ENCODE measurements around the gene PUS10. TPM values are rescaled to one million over a fixed set of nuclear protein-coding genes. Genes with fewer than 3 reads are reported as not detected.
A peak's percentile ranks its signal among the peaks of the same experiment; 100 is the strongest.

The PUS10 gene
- total RNA-seq, 2 experiments from 2014 or later, result 2.0 to 2.6 TPM

- Mint-ChIP-seq H3K36me3 (ENCODE audit: low read depth) (peaks cover 61% of the 10 kb centered on the region), H3K4me3 (no peak overlapping the region), H3K9me3 (no peaks in the 10 kb centered on the region), H3K27me3 (no peaks in the 10 kb centered on the region), H3K27ac (no peak overlapping the region), H3K4me1 (ENCODE audit: low read depth) (peaks cover 22% of the 10 kb centered on the region)
- ChIA-PET POLR2A (no interaction called here), CTCF (no interaction called here)
- Histone ChIP-seq H3K27ac (ENCODE audit: low read depth in 1 of 2, low read length in 2 of 2) (no peak overlapping the region), H3K9me3 (ENCODE audit: control insufficient read depth in 1 of 2, insufficient read depth in 1 of 2, low read length in 2 of 2) (no peaks in the 10 kb centered on the region), H3K4me1 (ENCODE audit: insufficient read depth, low read length) (peaks cover 8% of the 10 kb centered on the region), H3K4me3 (ENCODE audit: low read length) (no peak overlapping the region), H3K36me3 (ENCODE audit: insufficient read depth, low read length) (peaks cover 39% of the 10 kb centered on the region), H3K27me3 (ENCODE audit: control insufficient read depth in 1 of 2, insufficient read depth in 2 of 2, low read length in 2 of 2) (no peaks in the 10 kb centered on the region)
- ATAC-seq (ENCODE audit: poor library complexity) (no peak), DNase-seq (no peak)
- no peak for TF ChIP-seq CTCF (IDR thresholded peaks at IDR 0.05)
- intact Hi-C loops (cut with DNase I, micrococcal nuclease), result no loop called here
Observed at GRCh38 chr2:61045999-61046398, 27.9 kb upstream of the PUS10 start.

GRCh38 chr2:61045226-61045625, 27.2 kb upstream of the PUS10 start:
- no peak overlapping the region for H3K4me3 ChIP-seq (ENCODE audit: low read length)
- intact Hi-C loops (cut with DNase I, micrococcal nuclease), result no loop called here
- H3K36me3 Mint-ChIP-seq (ENCODE audit: low read depth), result peaks cover 56% of the 10 kb centered on the region
- H3K36me3 ChIP-seq (ENCODE audit: insufficient read depth, low read length), result peaks cover 36% of the 10 kb centered on the region
- H3K27ac ChIP-seq (ENCODE audit: low read depth in 1 of 2, low read length in 2 of 2), result no peak overlapping the region
- POLR2A ChIA-PET, result no interaction called here
- no peak for TF ChIP-seq CTCF (IDR thresholded peaks at IDR 0.05)
- peaks cover 8% of the 10 kb centered on the region for H3K4me1 ChIP-seq (ENCODE audit: insufficient read depth, low read length)
- peaks cover 30% of the 10 kb centered on the region for H3K4me1 Mint-ChIP-seq (ENCODE audit: low read depth)
- H3K4me3 Mint-ChIP-seq, result no peak overlapping the region
- no peak for DNase-seq
- no peaks in the 10 kb centered on the region for H3K27me3 Mint-ChIP-seq
- CTCF ChIA-PET, result no interaction called here
- H3K27ac Mint-ChIP-seq, result peak overlapping the region; percentile 65
- no peaks in the 10 kb centered on the region for H3K27me3 ChIP-seq (ENCODE audit: control insufficient read depth in 1 of 2, insufficient read depth in 2 of 2, low read length in 2 of 2)
- no peak for ATAC-seq (ENCODE audit: poor library complexity)
- H3K9me3 Mint-ChIP-seq, result no peaks in the 10 kb centered on the region
- no peaks in the 10 kb centered on the region for H3K9me3 ChIP-seq (ENCODE audit: control insufficient read depth in 1 of 2, insufficient read depth in 1 of 2, low read length in 2 of 2)

GRCh38 chr2:61044636-61045035, 26.6 kb upstream of the PUS10 start:
- ATAC-seq (ENCODE audit: poor library complexity), result no peak
- peak overlapping the region; percentile 65 for H3K27ac Mint-ChIP-seq
- CTCF ChIA-PET, result no interaction called here

More at GRCh38 chr2:61044636-61045035, 26.6 kb upstream of the PUS10 start:
- no peak overlapping the region for H3K4me3 Mint-ChIP-seq
- H3K27me3 Mint-ChIP-seq, result no peaks in the 10 kb centered on the region
- H3K9me3 Mint-ChIP-seq, result no peaks in the 10 kb centered on the region
- Histone ChIP-seq H3K27me3 (ENCODE audit: control insufficient read depth in 1 of 2, insufficient read depth in 2 of 2, low read length in 2 of 2) (no peaks in the 10 kb centered on the region), H3K9me3 (ENCODE audit: control insufficient read depth in 1 of 2, insufficient read depth in 1 of 2, low read length in 2 of 2) (no peaks in the 10 kb centered on the region), H3K4me3 (ENCODE audit: low read length) (no peak overlapping the region), H3K36me3 (ENCODE audit: insufficient read depth, low read length) (peaks cover 33% of the 10 kb centered on the region), H3K4me1 (ENCODE audit: insufficient read depth, low read length) (peaks cover 8% of the 10 kb centered on the region), H3K27ac (ENCODE audit: low read depth in 1 of 2, low read length in 2 of 2) (no peak overlapping the region)
- no peak for TF ChIP-seq CTCF (IDR thresholded peaks at IDR 0.05)
- peak in 3 of 14 experiments; percentile 20 to 24 (median 21) for DNase-seq
- POLR2A ChIA-PET, result no interaction called here
- intact Hi-C loops (cut with DNase I, micrococcal nuclease), result no loop called here
- H3K4me1 Mint-ChIP-seq (ENCODE audit: low read depth), result peaks cover 36% of the 10 kb centered on the region
- H3K36me3 Mint-ChIP-seq (ENCODE audit: low read depth), result peaks cover 56% of the 10 kb centered on the region
